GM12891 (cell line): ENCODE measurements around the gene EZH1.

Experiments used
- DNase-seq: peaks from one replicate; pipeline ENCODE4 v3.0.0; 2011; ENCODE audit warnings: low spot score; ENCODE audit not compliant: insufficient read length
- FAIRE-seq: peaks from 2 replicates; lab custom pipeline; 2011; peaks lifted over from hg19 to GRCh38; lab: Jason Lieb, UNC
- PAX5 ChIP-seq: IDR thresholded peaks from 2 replicates; pipeline ENCODE4 v1.6.1; 2011; ENCODE audit warnings: low read length, moderate library complexity, mild to moderate bottlenecking; ENCODE audit not compliant: insufficient read depth, severe bottlenecking
- POLR2A ChIP-seq: IDR thresholded peaks from 2 replicates; pipeline ENCODE4 v1.6.1; 2011; ENCODE audit warnings: low read depth, low read length, control low read depth
- POLR2AphosphoS5 ChIP-seq: IDR thresholded peaks from 2 replicates; pipeline ENCODE4 v1.6.1; 2011; ENCODE audit warnings: low read depth, low read length, control low read depth
- POU2F2 ChIP-seq: IDR thresholded peaks from 2 replicates; pipeline ENCODE4 v1.6.1; 2011; ENCODE audit warnings: low read depth, mild to moderate bottlenecking, control low read depth, low read length, moderate library complexity
- SPI1 ChIP-seq: IDR thresholded peaks from 2 replicates; pipeline ENCODE4 v1.6.1; 2011; ENCODE audit warnings: low read depth, low read length, control low read depth
- TAF1 ChIP-seq: IDR thresholded peaks from 2 replicates; pipeline ENCODE4 v1.6.1; 2011; ENCODE audit warnings: low read depth, low read length, control low read depth

EZH1 gene

DNA sequence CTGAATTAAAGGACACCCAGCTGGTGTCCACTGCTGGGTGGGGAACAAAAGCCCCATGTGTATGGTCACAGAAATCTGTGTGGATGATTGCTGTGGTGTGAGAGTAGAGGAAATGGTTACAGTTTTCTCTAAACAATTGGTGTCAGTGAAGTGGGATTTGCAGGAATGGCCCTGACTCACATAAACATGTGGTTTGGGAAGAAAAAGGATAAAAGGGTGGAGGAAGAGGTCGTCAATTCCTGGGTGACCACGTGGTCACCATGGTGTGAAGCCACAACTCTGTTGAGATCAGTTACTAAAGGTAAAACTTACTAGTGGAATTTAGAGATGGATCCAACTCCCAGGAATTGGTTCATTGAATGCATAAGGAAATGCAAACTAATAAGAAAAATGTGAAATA is 89.3 kb downstream of the EZH1 start:
- TF ChIP-seq POLR2AphosphoS5, result no peak
- TF ChIP-seq PAX5, result no peak
- TF ChIP-seq TAF1, result no peak
- TF ChIP-seq SPI1, result no peak
- TF ChIP-seq POU2F2, result no peak
- TF ChIP-seq POLR2A, result no peak
- FAIRE-seq, result no peak
- DNase-seq, result no peak

GRCh38 chr17:42653179-42654124 is 91.4 kb downstream of the EZH1 start:
- TF ChIP-seq SPI1 (no peak), TAF1 (no peak), POLR2AphosphoS5 (no peak)
- DNase-seq, result no peak

GRCh38 chr17:42651392-42651791 is 93.4 kb downstream of the EZH1 start:
- TF ChIP-seq TAF1 (no peak), POU2F2 (no peak), PAX5 (no peak), SPI1 (peak; percentile 29; the same call in 1 of the 2 replicates), POLR2A (no peak)
- DNase-seq (no peak), FAIRE-seq (no peak)

More at GRCh38 chr17:42653179-42654124, 91.4 kb downstream of the EZH1 start:
- no peak for FAIRE-seq
